IMR-90 (cell line): ENCODE data around the gene SLC29A1. TPM values are rescaled to one million over a fixed set of nuclear protein-coding genes. Genes with fewer than 3 reads are reported as not detected.

Experiments used
- ATAC-seq: fragments of 200-7000 bp; cut with Tn5 transposase; 2 replicates; pipeline ENCODE4 v1.9.1; 2020; ENCODE audit warnings: low read depth, mild to moderate bottlenecking, moderate library complexity
- BruUV-seq: library from RNA; stranded (reverse); fragments of 400-500 nt; replicated peaks from 2 replicates; lab custom pipeline; 2021; lab: Mats Ljungman, UMichigan
- CTCF ChIA-PET: fragments of 300-600 bp; formaldehyde crosslinking; extraction: SDS; loops from one replicate; lab custom pipeline; 2021; ENCODE audit warnings: antibody characterized with exemption; lab: Yijun Ruan, JAX
- POLR2A ChIA-PET: fragments of 300-600 bp; sonication (Branson Sonifier 250); formaldehyde crosslinking; loops from one replicate; lab custom pipeline; 2022; ENCODE audit warnings: antibody characterized with exemption; ENCODE audit not compliant: unreplicated experiment; lab: Charles Lee
- DNase-seq: peaks from one replicate; pipeline ENCODE4 v3.0.0; 2013
- H2AFZ ChIP-seq: replicated peaks from 2 replicates; pipeline ENCODE3; 2013; ENCODE audit warnings: low read length, mild to moderate bottlenecking; ENCODE audit not compliant: poor library complexity
- H2AK5ac ChIP-seq: 2 replicates; pipeline ENCODE4 v1.6.1; 2013; ENCODE audit warnings: low read depth, low read length, inconsistent platforms
- H2AK9ac ChIP-seq: replicated peaks from 2 replicates; pipeline ENCODE3; 2013; ENCODE audit warnings: mild to moderate bottlenecking, low read depth, low read length, moderate library complexity; ENCODE audit not compliant: poor library complexity
- H2BK120ac ChIP-seq: 2 replicates; pipeline ENCODE4 v1.6.1; 2013; ENCODE audit warnings: low read depth, low read length, inconsistent platforms
- H2BK15ac ChIP-seq: 3 replicates; pipeline ENCODE4 v1.6.1; 2013; ENCODE audit warnings: low read depth, low read length, inconsistent platforms
- H2BK20ac ChIP-seq: 2 replicates; pipeline ENCODE4 v1.6.1; 2013; ENCODE audit warnings: low read depth, mild to moderate bottlenecking, inconsistent platforms, low read length, moderate library complexity
- H2BK5ac ChIP-seq: 2 replicates; pipeline ENCODE4 v1.6.1; 2013; ENCODE audit warnings: mild to moderate bottlenecking, low read depth, low read length, inconsistent platforms; ENCODE audit not compliant: poor library complexity, severe bottlenecking
- H3K14ac ChIP-seq: replicated peaks from 2 replicates; pipeline ENCODE4 v1.6.1; 2013; ENCODE audit warnings: low read depth, low read length, inconsistent platforms
- H3K18ac ChIP-seq: 2 replicates; pipeline ENCODE4 v1.6.1; 2013; ENCODE audit warnings: low read depth, low read length, control low read depth
- H3K23ac ChIP-seq: 2 replicates; pipeline ENCODE4 v1.6.1; 2013; ENCODE audit warnings: low read depth, low read length, inconsistent platforms
- H3K27ac ChIP-seq: 2 replicates; pipeline ENCODE4 v1.5.1; 2013; ENCODE audit warnings: mild to moderate bottlenecking, control low read depth, low read length; ENCODE audit not compliant: insufficient read depth
- H3K27me3 ChIP-seq: 2 replicates; pipeline ENCODE4 v1.6.1; 2013; ENCODE audit warnings: low read length; ENCODE audit not compliant: control insufficient read depth, insufficient read depth
- H3K36me3 ChIP-seq: 2 replicates; pipeline ENCODE4 v1.6.1; 2013; ENCODE audit warnings: low read length, mixed read lengths; ENCODE audit not compliant: control insufficient read depth, insufficient read depth
- H3K4ac ChIP-seq: 2 replicates; pipeline ENCODE4 v1.6.1; 2013; ENCODE audit warnings: low read depth, low read length, inconsistent platforms
- H3K4me1 ChIP-seq: 2 replicates; pipeline ENCODE4 v1.6.1; 2013; ENCODE audit warnings: low read length, mixed read lengths; ENCODE audit not compliant: control insufficient read depth, insufficient read depth
- H3K4me2 ChIP-seq: 2 replicates; pipeline ENCODE4 v1.6.1; 2013; ENCODE audit warnings: low read depth, mild to moderate bottlenecking, control low read depth, low read length, moderate library complexity
- H3K4me3 ChIP-seq: 2 replicates; pipeline ENCODE4 v1.5.1; 2013; ENCODE audit warnings: low read depth, mild to moderate bottlenecking, control low read depth, low read length, moderate library complexity; ENCODE audit not compliant: insufficient read depth
- H3K56ac ChIP-seq: 2 replicates; pipeline ENCODE4 v1.6.1; 2013; ENCODE audit warnings: low read length, inconsistent platforms; ENCODE audit not compliant: insufficient read depth; ENCODE audit errors: extremely low read depth
- H3K79me1 ChIP-seq, 2 experiments: 2 replicates each; pipeline ENCODE4 v1.6.1; 2013; ENCODE audit warnings: low read length in 2 of 2, inconsistent platforms in 1 of 2, low read depth in 1 of 2
- H3K9ac ChIP-seq: 2 replicates; pipeline ENCODE4 v1.6.1; 2013; ENCODE audit warnings: low read depth, low read length, control low read depth
- H3K9me1 ChIP-seq: 2 replicates; pipeline ENCODE4 v1.6.1; 2013; ENCODE audit warnings: low read length, inconsistent platforms; ENCODE audit not compliant: insufficient read depth
- H3K9me3 ChIP-seq: 2 replicates; pipeline ENCODE4 v1.6.1; 2013; ENCODE audit warnings: low read length; ENCODE audit not compliant: control insufficient read depth, insufficient read depth
- H4K20me1 ChIP-seq: 2 replicates; pipeline ENCODE4 v1.6.1; 2013; ENCODE audit warnings: low read length, inconsistent platforms; ENCODE audit not compliant: insufficient read depth
- H4K5ac ChIP-seq: 2 replicates; pipeline ENCODE4 v1.6.1; 2013; ENCODE audit warnings: mild to moderate bottlenecking, low read depth, low read length, control low read depth
- H4K8ac ChIP-seq, 2 experiments: 2 replicates each; pipeline ENCODE4 v1.6.1; 2013; ENCODE audit warnings: low read depth in 2 of 2, low read length in 2 of 2, control low read depth in 1 of 2, inconsistent platforms in 1 of 2
- H4K91ac ChIP-seq: 2 replicates; pipeline ENCODE4 v1.6.1; 2013; ENCODE audit warnings: low read depth, low read length, inconsistent platforms; ENCODE audit not compliant: insufficient read depth
- POLR2A ChIP-seq: IDR thresholded peaks from 2 replicates; pipeline ENCODE4 v1.6.1; 2012; ENCODE audit warnings: mild to moderate bottlenecking, low read depth, low read length
- RCOR1 ChIP-seq: IDR thresholded peaks from 2 replicates; pipeline ENCODE4 v1.6.1; 2012; ENCODE audit warnings: mild to moderate bottlenecking, low read length, improper control_type of control experiment; ENCODE audit not compliant: insufficient replicate concordance
- WGBS, 2 experiments: methylation state at CpG; one replicate each; pipeline versions ENCODE4 v1.1.5 to v1.1.7; 2013; ENCODE audit warnings: missing lambda C conversion rate in 2 of 2; ENCODE audit not compliant: insufficient read length in 1 of 2; ENCODE audit errors: extremely low coverage in 2 of 2; 5-methylcytosine and 5-hydroxymethylcytosine counted together
- dilution Hi-C: fragments of 300-500 bp; cut with HindIII; formaldehyde crosslinking; loops from one replicate; pipeline ENCODE4 v1.14.3; 2018; ENCODE audit warnings: low sequenced_read_pairs; ENCODE audit not compliant: unreplicated experiment
- in situ Hi-C: fragments of 300-500 bp; cut with MboI; formaldehyde crosslinking; loops from 3 replicates; pipeline ENCODE4 v1.14.3; 2019; ENCODE audit warnings: low sequenced_read_pairs, inconsistent platforms, mixed read lengths
- intact Hi-C: fragments of 100-400 bp; cut with micrococcal nuclease; formaldehyde crosslinking; loops from 2 replicates; pipeline ENCODE4 v1.10.0; 2022
- polyA plus RNA-seq, 3 experiments: library from polyadenylated mRNA; depleted of rRNA; stranded (reverse); fragments of >200 nt; gene quantifications; 2 replicates each; pipeline ENCODE4 v1.2.3, GENCODE V29; 2012; ENCODE audit warnings: low replicate concordance in 1 of 3
- total RNA-seq: library from RNA; depleted of rRNA; stranded (reverse); fragments of >200 nt; gene quantifications from 2 replicates; pipeline ENCODE4 v1.2.3, GENCODE V29; 2012

SLC29A1 gene
- total and polyA plus RNA-seq, 2 of the 4 experiments (the other 2 are of a cell fraction) = 4.1 to 22.1 TPM

DNA sequence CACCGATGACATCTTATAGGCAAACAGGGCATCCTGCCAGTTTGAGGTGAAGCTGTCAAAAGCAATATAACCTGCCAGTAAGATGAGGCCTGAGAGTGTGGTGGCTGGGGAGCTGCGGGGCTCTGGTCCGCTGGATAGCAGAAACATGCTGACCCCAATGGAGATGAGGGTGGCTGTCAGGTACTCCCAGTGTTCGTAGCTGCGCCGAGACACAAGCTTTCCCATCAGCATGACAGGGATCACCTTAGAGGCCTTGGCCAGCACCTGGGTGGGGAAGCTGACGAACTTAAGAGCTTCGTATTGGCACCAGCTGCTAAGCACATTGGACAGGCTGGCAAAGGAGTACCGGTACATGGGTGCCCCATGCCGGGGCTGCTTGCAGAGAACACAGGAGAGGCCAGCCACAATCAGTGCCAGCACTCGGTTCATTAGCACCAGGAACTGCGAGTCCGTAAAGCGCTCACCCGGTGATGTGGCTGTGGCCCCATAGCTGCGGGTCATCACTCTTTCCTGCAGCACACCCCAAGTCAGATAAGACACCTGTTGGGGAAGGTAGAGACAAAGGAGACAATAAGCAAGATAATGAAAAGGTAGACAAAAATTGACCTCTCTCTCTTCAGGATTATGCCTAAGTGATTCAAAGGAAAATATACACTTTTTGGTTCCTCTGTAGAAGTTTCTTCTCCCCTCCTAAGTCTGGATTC is 31.9 kb downstream of the SLC29A1 start:
- H3K79me1 ChIP-seq = peaks cover 19 to 67% of the 10 kb centered on the region in 2 experiments
- no peak overlapping the region for H4K5ac ChIP-seq
- no peak overlapping the region for H4K91ac ChIP-seq
- peaks cover 9% of the 10 kb centered on the region; the same call in 1 of the 2 replicates for H3K9me1 ChIP-seq
- ATAC-seq (no peak), DNase-seq (no peak)
- no peaks in the 10 kb centered on the region for H3K9me3 ChIP-seq
- no peak overlapping the region for H3K27ac ChIP-seq
- H3K23ac ChIP-seq = peak overlapping the region; percentile 24; the same call in 1 of the 2 replicates
- H4K20me1 ChIP-seq = peaks cover 64% of the 10 kb centered on the region
- ChIA-PET CTCF (interaction anchor here (1.4 kb wide), 1 partner anchor 18 kb away, joined by 4 read pairs; no protein-coding TSS in a partner anchor), POLR2A (interaction anchor here (0.7 kb wide), 1 partner anchor 9 kb away, joined by 4 read pairs; the partner anchor contains the start of gene HSP90AB1)
- in situ Hi-C loops (no loop called here), intact Hi-C loops (no loop called here), dilution Hi-C loops (no loop called here)
- H3K18ac ChIP-seq = no peak overlapping the region
- H2BK15ac ChIP-seq = no peak overlapping the region
- 80% methylated on average over 4 of the region's 16 CpGs; no CpG with 5 or more reads in 1 of the 2 experiments for WGBS, 2 experiments
- H3K9ac ChIP-seq = no peak overlapping the region
- H3K4me2 ChIP-seq = no peak overlapping the region
- H3K27me3 ChIP-seq = no peaks in the 10 kb centered on the region
- H2BK120ac ChIP-seq = no peak overlapping the region
- H3K56ac ChIP-seq = no peak overlapping the region
- no peak overlapping the region for H2BK5ac ChIP-seq
- no peak overlapping the region for H3K14ac ChIP-seq
- no peak overlapping the region for H2AK5ac ChIP-seq
- H4K8ac ChIP-seq = no peak overlapping the region
- peaks cover 8% of the 10 kb centered on the region for H3K4me1 ChIP-seq
- H2BK20ac ChIP-seq = no peak overlapping the region
- no peak overlapping the region for H3K4ac ChIP-seq
- no peak overlapping the region for H2AFZ ChIP-seq
- H2AK9ac ChIP-seq = no peak overlapping the region
- TF ChIP-seq RCOR1 (no peak), POLR2A (peak; percentile 41)
- no TSS peak for BruUV-seq
- peaks cover 54% of the 10 kb centered on the region for H3K36me3 ChIP-seq
- no peak overlapping the region for H3K4me3 ChIP-seq
